ENCODE measurements around the gene HLA-DQB2.

DNA sequence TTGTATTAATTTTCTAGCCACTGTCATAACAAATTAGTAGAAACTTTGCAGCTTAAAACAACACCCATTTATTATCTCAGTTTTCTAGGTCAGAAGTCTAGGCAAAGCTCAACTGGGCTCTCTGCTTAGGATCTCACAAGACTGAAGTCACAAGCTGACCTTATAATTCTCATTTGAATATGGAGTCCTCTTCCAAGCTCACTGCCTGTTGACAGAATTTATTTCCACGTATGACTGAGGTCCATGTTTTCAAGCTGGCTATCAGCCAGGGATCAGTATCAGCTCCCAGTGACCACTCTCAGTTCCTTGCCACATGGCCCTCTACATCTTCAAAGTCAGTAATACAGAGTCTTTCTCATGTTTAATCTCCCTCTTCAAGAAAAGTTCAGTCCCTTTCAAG is 11.7 kb upstream of the HLA-DQB2 start:
- TF ChIP-seq, protein P1, sequence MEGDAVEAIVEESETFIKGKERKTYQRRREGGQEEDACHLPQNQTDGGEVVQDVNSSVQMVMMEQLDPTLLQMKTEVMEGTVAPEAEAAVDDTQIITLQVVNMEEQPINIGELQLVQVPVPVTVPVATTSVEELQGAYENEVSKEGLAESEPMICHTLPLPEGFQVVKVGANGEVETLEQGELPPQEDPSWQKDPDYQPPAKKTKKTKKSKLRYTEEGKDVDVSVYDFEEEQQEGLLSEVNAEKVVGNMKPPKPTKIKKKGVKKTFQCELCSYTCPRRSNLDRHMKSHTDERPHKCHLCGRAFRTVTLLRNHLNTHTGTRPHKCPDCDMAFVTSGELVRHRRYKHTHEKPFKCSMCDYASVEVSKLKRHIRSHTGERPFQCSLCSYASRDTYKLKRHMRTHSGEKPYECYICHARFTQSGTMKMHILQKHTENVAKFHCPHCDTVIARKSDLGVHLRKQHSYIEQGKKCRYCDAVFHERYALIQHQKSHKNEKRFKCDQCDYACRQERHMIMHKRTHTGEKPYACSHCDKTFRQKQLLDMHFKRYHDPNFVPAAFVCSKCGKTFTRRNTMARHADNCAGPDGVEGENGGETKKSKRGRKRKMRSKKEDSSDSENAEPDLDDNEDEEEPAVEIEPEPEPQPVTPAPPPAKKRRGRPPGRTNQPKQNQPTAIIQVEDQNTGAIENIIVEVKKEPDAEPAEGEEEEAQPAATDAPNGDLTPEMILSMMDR (conservative IDR thresholded peaks at IDR 0.05; ENCODE audit: low read depth, low read length) = no peak
- no peak for TF ChIP-seq POLR2A (IDR thresholded peaks at IDR 0.05; ENCODE audit: low read depth, low read length)
